ENCODE data around the gene GPR183. TPM values are rescaled to one million over a fixed set of nuclear protein-coding genes. Genes with fewer than 3 reads are reported as not detected.

The GPR183 gene
- total RNA-seq, 4 donors from 2014 or later = 2.3 to 13.7 (median 9.1) TPM

- WGBS, 2 donors = 75 to 77% methylated on average over 4 of the region's 4 CpGs
- DNase-seq (ENCODE audit: low spot score in 2 of 2) = no peak
- no peak overlapping the region for H3K4me3 ChIP-seq (ENCODE audit: low read depth, poor library complexity, severe bottlenecking)
- intact Hi-C loops (cut with DNase I; ENCODE audit: low total_unique reads) = no loop called here
- no peak for TF ChIP-seq POLR2A (IDR thresholded peaks at IDR 0.05)
- TF ChIP-seq, protein P1, sequence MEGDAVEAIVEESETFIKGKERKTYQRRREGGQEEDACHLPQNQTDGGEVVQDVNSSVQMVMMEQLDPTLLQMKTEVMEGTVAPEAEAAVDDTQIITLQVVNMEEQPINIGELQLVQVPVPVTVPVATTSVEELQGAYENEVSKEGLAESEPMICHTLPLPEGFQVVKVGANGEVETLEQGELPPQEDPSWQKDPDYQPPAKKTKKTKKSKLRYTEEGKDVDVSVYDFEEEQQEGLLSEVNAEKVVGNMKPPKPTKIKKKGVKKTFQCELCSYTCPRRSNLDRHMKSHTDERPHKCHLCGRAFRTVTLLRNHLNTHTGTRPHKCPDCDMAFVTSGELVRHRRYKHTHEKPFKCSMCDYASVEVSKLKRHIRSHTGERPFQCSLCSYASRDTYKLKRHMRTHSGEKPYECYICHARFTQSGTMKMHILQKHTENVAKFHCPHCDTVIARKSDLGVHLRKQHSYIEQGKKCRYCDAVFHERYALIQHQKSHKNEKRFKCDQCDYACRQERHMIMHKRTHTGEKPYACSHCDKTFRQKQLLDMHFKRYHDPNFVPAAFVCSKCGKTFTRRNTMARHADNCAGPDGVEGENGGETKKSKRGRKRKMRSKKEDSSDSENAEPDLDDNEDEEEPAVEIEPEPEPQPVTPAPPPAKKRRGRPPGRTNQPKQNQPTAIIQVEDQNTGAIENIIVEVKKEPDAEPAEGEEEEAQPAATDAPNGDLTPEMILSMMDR (IDR thresholded peaks at IDR 0.05) = no peak
These were observed 10.8 kb downstream of the GPR183 start for GRCh38 chr13:99296398-99296797.

DNA sequence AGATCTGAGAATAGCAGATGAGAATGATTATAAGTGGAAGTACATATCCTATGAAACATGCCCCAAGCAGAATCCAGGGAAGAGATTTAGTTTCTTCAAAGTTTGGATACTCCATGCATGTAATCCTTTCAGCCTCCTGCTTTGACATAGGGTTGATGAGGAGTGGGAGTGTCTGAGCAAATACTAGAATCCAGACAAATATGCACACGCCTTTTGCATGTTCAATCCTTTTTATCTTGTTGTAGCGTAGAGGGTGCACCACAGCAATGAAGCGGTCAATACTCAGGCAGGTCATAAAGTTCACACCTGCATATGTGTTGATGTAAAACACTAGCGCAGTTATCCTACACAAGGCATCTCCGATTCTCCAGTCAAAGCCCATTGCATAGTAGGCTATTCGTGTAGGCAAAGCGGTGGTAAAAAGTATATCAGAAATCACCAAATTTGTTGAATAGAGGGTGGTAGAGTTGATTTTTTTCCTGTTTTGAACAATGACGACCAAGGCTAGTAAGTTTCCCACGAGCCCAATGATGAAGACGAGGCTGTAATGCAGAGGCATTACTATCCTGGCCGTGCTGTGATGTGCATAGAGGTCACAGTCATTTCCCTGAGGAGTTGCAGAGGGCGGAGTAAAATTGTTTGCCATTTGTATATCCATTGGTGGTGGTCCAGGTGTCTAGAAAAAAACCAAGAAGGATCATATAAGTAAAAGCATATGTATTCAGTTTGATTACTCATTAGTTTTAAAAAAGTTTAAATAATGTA lies 11.5 kb downstream of the GPR183 start:
- 92 to 94% methylated on average over 12 of the region's 12 CpGs for WGBS, 2 donors
- intact Hi-C loops (cut with DNase I; ENCODE audit: low total_unique reads) = no loop called here
- no peak for TF ChIP-seq POLR2A (IDR thresholded peaks at IDR 0.05)
- TF ChIP-seq, protein P1 (IDR thresholded peaks at IDR 0.05) = no peak
- H3K4me3 ChIP-seq (ENCODE audit: low read depth, poor library complexity, severe bottlenecking) = no peak overlapping the region
- no peak for DNase-seq (ENCODE audit: low spot score in 2 of 2)

GRCh38 chr13:99294958-99295357 lies 12.2 kb downstream of the GPR183 start:
- no peak for TF ChIP-seq POLR2A (IDR thresholded peaks at IDR 0.05)
- TF ChIP-seq, protein P1 (IDR thresholded peaks at IDR 0.05) = no peak
- DNase-seq (ENCODE audit: low spot score in 2 of 2) = no peak
- intact Hi-C loops (cut with DNase I; ENCODE audit: low total_unique reads) = no loop called here
- no peak overlapping the region for H3K4me3 ChIP-seq (ENCODE audit: low read depth, poor library complexity, severe bottlenecking)
- WGBS, 2 donors = 58 to 61% methylated on average over 7 of the region's 7 CpGs

DNA sequence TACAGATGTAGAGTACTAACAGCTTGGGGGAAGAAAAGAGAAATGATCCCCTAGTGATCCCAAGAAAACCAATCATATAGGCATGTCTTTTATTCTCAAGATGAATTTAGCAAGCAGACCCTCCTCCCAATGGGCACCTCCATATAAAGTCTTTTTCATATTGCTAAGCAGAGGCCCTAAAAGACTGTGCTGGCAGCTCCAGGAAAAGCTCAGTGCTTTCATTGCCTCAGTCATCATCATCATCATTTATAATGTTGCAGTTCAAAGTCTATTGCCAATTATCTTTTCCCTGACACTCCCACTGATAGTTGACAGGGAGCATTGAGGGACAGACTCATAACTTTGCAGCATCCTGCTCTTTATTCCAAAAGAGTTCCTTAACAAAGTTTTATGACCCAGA lies 13.0 kb downstream of the GPR183 start:
- no peak for DNase-seq (ENCODE audit: low spot score in 2 of 2)
- H3K4me3 ChIP-seq (ENCODE audit: low read depth, poor library complexity, severe bottlenecking) = no peak overlapping the region
- intact Hi-C loops (cut with DNase I; ENCODE audit: low total_unique reads) = no loop called here
- TF ChIP-seq, protein P1 (IDR thresholded peaks at IDR 0.05) = no peak
- TF ChIP-seq POLR2A (IDR thresholded peaks at IDR 0.05) = no peak

DNA sequence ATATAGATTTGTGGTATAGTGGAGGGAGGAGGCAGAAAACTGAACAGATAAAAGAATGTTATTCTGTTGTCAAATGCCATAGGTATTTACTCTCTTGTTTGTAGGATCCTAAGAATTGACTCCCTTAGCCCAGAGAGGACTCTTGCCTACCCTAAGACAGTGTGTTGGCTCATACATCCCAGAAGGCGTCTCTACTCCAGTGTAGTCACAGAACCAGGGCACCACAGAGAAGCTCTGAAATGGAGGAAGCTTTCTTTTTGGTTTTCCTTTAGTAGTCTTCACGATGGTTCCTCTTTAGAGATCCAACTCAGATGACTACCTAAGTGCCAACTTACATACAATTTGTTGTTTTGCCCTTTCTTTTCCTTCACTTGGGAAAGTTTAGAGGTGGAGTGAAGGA lies 14.0 kb downstream of the GPR183 start:
- WGBS, 2 donors = 87 to 88% methylated on average over 2 of the region's 2 CpGs

More for the DNA sequence above, 14.0 kb downstream of the GPR183 start:
- TF ChIP-seq, protein P1 (IDR thresholded peaks at IDR 0.05) = no peak
- no peak for DNase-seq (ENCODE audit: low spot score in 2 of 2)
- intact Hi-C loops (cut with DNase I; ENCODE audit: low total_unique reads) = no loop called here
- H3K4me3 ChIP-seq (ENCODE audit: low read depth, poor library complexity, severe bottlenecking) = no peak overlapping the region
